HG03097 (cell line): ENCODE measurements around the gene COPS6.
"Not testable (repeated sequence)": the region's sequence is repeated elsewhere in the genome, so short reads cannot be mapped to it uniquely, and the experiment has no call there.

Experiments
- ATAC-seq: cut with Tn5 transposase; IDR thresholded peaks from one replicate; pipeline ENCODE4 v1.9.1; 2021; ENCODE audit not compliant: unreplicated experiment, low FRiP score

Gene COPS6

GRCh38 chr7:100126239-100126930, 37.6 kb downstream of the COPS6 start:
- ATAC-seq = peak; percentile 40

DNA sequence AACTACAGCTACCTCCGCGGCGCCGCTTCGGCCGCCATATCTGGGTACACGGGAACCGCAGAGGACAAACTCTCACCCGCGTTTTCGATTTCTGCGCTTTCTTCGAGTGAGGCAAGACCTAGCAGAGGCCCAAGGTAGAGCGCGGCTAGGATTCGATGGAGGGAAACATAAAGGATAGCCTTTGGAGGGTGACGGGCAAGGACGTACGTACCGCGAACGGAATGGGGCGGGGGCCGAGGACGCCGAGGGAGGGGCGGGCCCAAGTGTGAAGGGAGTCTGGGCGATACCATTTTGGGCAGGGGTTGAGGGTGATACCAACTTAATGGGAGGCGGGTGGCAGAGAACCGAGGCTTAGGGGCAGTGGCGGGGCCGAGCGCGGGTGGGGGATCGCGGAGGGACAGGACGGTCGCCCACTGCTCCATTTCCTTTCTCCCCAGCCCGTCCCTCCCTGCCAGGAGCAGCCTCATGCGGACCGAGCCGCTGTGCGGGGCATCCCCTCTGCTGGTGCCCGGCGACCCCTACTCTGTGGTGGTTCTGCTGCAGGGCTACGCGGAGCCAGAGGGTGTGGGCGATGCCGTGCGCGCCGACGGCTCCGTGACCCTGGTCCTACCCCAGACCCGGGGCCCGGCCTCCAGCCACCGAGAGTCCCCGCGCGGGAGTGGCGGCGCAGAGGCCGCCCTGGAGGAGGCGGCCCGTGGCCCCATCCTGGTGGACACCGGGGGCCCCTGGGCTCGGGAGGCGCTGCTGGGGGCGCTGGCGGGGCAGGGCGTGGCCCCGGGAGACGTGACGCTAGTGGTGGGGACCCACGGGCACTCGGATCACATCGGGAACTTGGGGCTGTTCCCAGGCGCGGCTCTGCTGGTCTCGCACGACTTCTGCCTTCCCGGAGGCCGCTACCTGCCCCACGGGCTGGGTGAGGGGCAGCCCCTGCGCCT, 38.4 kb downstream of the COPS6 start, which contains the start of gene MBLAC1:
TSS of gene MBLAC1 (plus strand) at position 37 of the 935 bp plus-strand sequence. CDS start at position 466, 429 bp downstream.
- peak; percentile 42 for ATAC-seq

GRCh38 chr7:100127866-100128636, 39.3 kb downstream of the COPS6 start:
- ATAC-seq = no peak

DNA sequence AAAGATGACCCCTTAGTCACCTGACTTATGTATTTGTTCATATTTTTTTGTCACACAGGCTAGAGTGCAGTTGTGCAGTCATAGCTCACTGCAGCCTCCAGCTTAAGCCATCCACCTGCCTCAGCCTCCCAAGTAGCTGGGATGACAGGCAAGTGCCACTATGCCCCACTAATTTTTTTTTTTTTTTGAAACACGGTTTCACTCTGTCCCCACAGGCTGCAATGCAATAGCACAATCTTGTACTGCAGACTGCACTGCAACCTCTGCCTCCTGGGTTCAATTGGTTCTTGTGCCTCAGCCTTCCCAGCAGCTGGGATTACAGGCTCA, 39.8 kb downstream of the COPS6 start:
- no peak for ATAC-seq

- not testable (repeated sequence) for ATAC-seq
Measured at GRCh38 chr7:100130220-100130607, 41.4 kb downstream of the COPS6 start.

GRCh38 chr7:100130608-100131453, 42.1 kb downstream of the COPS6 start:
- no peak for ATAC-seq

GRCh38 chr7:100132126-100132525, 43.4 kb downstream of the COPS6 start:
- ATAC-seq = no peak

- ATAC-seq = peak; percentile 49
Measured at GRCh38 chr7:100132697-100133151, 44.0 kb downstream of the COPS6 start.

GRCh38 chr7:100137851-100138760, 49.3 kb downstream of the COPS6 start:
- ATAC-seq = no peak

GRCh38 chr7:100141555-100141949, 52.8 kb downstream of the COPS6 start:
- ATAC-seq = no peak
